HEK293 (cell line): Measurements from ENCODE around the gene MAST2.

Experiments used
- CTCF ChIA-PET: fragments of 350-600 bp; formaldehyde crosslinking; extraction: SDS; loops from one replicate; lab custom pipeline; 2021; ENCODE audit warnings: antibody characterized with exemption; lab: Yijun Ruan, JAX
- POLR2A ChIA-PET: fragments of 300-600 bp; formaldehyde crosslinking; extraction: SDS; loops from one replicate; lab custom pipeline; 2020; ENCODE audit warnings: antibody characterized with exemption, inconsistent platforms; lab: Yijun Ruan, JAX
- H3K27ac ChIP-seq: fragments of 200-500 bp; sonication (Bioruptor generic); 2 replicates; pipeline ENCODE4 v1.5.1; 2014; ENCODE audit warnings: low read depth, low read length, control low read depth, inconsistent platforms; ENCODE audit errors: extremely low read depth
- H3K36me3 ChIP-seq, 2 experiments: fragments of 200-500 bp in 1 of 2; sonication (Bioruptor generic) in 1 of 2; 1 replicate in 1 of 2; 2 replicates in 1 of 2; pipeline ENCODE4 v1.5.1; 2014 to 2017; ENCODE audit warnings: inconsistent platforms in 2 of 2, low read length in 2 of 2; ENCODE audit not compliant: control insufficient read depth in 2 of 2, insufficient read depth in 1 of 2
- H3K4me1 ChIP-seq: fragments of 200-500 bp; sonication (Bioruptor generic); 2 replicates; pipeline ENCODE4 v1.5.1; 2014; ENCODE audit warnings: mild to moderate bottlenecking, low read length, inconsistent platforms; ENCODE audit not compliant: control insufficient read depth, insufficient read depth
- H3K4me3 ChIP-seq: 2 replicates; pipeline ENCODE4 v1.5.1; 2011; ENCODE audit warnings: low read depth, mild to moderate bottlenecking, control low read depth, low read length, moderate library complexity
- H3K9me3 ChIP-seq: fragments of 200-500 bp; sonication (Bioruptor generic); 2 replicates; pipeline ENCODE4 v1.5.1; 2014; ENCODE audit warnings: low read depth, low read length, inconsistent platforms; ENCODE audit not compliant: control insufficient read depth, insufficient read depth
- CTCF ChIP-seq: fragments of 450-650 bp; formaldehyde crosslinking; IDR thresholded peaks from 2 replicates; pipeline ENCODE4 v1.5.1; 2016; ENCODE audit warnings: missing biosample characterization, missing genetic modification characterization
- FEZF1 ChIP-seq: fragments of 450-650 bp; formaldehyde crosslinking; IDR thresholded peaks from 2 replicates; pipeline ENCODE4 v1.5.1; 2016; ENCODE audit warnings: missing biosample characterization, missing genetic modification characterization
- HOXA7 ChIP-seq: sonication (generic); formaldehyde crosslinking; IDR thresholded peaks from 2 replicates; pipeline ENCODE4 v1.8.1; 2022; ENCODE audit warnings: missing genetic modification reagents, borderline replicate concordance
- MEIS1 ChIP-seq: sonication (generic); formaldehyde crosslinking; IDR thresholded peaks from 2 replicates; pipeline ENCODE4 v1.8.1; 2022; ENCODE audit warnings: missing genetic modification reagents, mild to moderate bottlenecking, borderline replicate concordance
- PBX3 ChIP-seq: sonication (generic); formaldehyde crosslinking; IDR thresholded peaks from 2 replicates; pipeline ENCODE4 v1.8.1; 2022; ENCODE audit warnings: mild to moderate bottlenecking, moderate library complexity, missing genetic modification reagents
- REPIN1 ChIP-seq: fragments of 450-650 bp; formaldehyde crosslinking; IDR thresholded peaks from 2 replicates; pipeline ENCODE4 v1.5.1; 2017; ENCODE audit warnings: missing biosample characterization, missing genetic modification characterization, low read depth
- TCF7L2 ChIP-seq: IDR thresholded peaks from 2 replicates; pipeline ENCODE4 v1.6.1; 2011; ENCODE audit warnings: low read depth, mild to moderate bottlenecking, inconsistent platforms, low read length, moderate library complexity, borderline replicate concordance
- TSHZ1 ChIP-seq: fragments of 450-650 bp; formaldehyde crosslinking; IDR thresholded peaks from 2 replicates; pipeline ENCODE4 v1.5.1; 2016; ENCODE audit warnings: missing biosample characterization, missing genetic modification characterization, borderline replicate concordance
- ZBTB21 ChIP-seq: fragments of 450-650 bp; formaldehyde crosslinking; IDR thresholded peaks from 2 replicates; pipeline ENCODE4 v1.5.1; 2017; ENCODE audit warnings: missing biosample characterization, missing genetic modification characterization
- ZNF121 ChIP-seq: fragments of 450-650 bp; formaldehyde crosslinking; IDR thresholded peaks from 2 replicates; pipeline ENCODE4 v1.5.1; 2016; ENCODE audit warnings: missing biosample characterization, missing genetic modification characterization
- ZNF169 ChIP-seq: fragments of 450-650 bp; formaldehyde crosslinking; IDR thresholded peaks from 2 replicates; pipeline ENCODE4 v1.5.1; 2016; ENCODE audit warnings: missing biosample characterization, missing genetic modification characterization
- ZNF2 ChIP-seq: fragments of 450-650 bp; formaldehyde crosslinking; IDR thresholded peaks from 2 replicates; pipeline ENCODE4 v1.5.1; 2016; ENCODE audit warnings: missing biosample characterization, missing genetic modification characterization
- ZNF24 ChIP-seq: fragments of 450-650 bp; formaldehyde crosslinking; IDR thresholded peaks from 2 replicates; pipeline ENCODE4 v1.5.1; 2016; ENCODE audit warnings: missing biosample characterization, missing genetic modification characterization
- ZNF248 ChIP-seq: fragments of 450-650 bp; formaldehyde crosslinking; IDR thresholded peaks from 2 replicates; pipeline ENCODE4 v1.5.1; 2017; ENCODE audit warnings: missing biosample characterization, missing genetic modification characterization
- ZNF366 ChIP-seq: fragments of 450-650 bp; formaldehyde crosslinking; conservative IDR thresholded peaks from 2 replicates; pipeline ENCODE4 v1.5.1; 2016; ENCODE audit warnings: missing biosample characterization, missing genetic modification characterization
- ZNF416 ChIP-seq: fragments of 450-650 bp; formaldehyde crosslinking; IDR thresholded peaks from 2 replicates; pipeline ENCODE4 v1.5.1; 2016; ENCODE audit warnings: missing biosample characterization, missing genetic modification characterization
- ZNF449 ChIP-seq: fragments of 450-650 bp; formaldehyde crosslinking; IDR thresholded peaks from 2 replicates; pipeline ENCODE4 v1.5.1; 2017; ENCODE audit warnings: missing biosample characterization, mild to moderate bottlenecking, missing genetic modification characterization, moderate library complexity
- ZNF555 ChIP-seq: fragments of 450-650 bp; formaldehyde crosslinking; conservative IDR thresholded peaks from 2 replicates; pipeline ENCODE4 v1.5.1; 2017; ENCODE audit warnings: missing biosample characterization, mild to moderate bottlenecking, missing genetic modification characterization, inconsistent platforms
- ZNF623 ChIP-seq: fragments of 450-650 bp; formaldehyde crosslinking; IDR thresholded peaks from 2 replicates; pipeline ENCODE4 v1.5.1; 2016; ENCODE audit warnings: missing biosample characterization, missing genetic modification characterization

MAST2 gene

GRCh38 chr1:45908611-45909140 lies 105.3 kb downstream of the MAST2 start:
- TF ChIP-seq FEZF1 (tag by site-specific recombination), result no peak
- no peak for TF ChIP-seq ZNF449
- no peak for TF ChIP-seq ZNF416 (tag by site-specific recombination)
- no peak for TF ChIP-seq ZNF169 (tag by site-specific recombination)
- no peak for TF ChIP-seq ZNF248 (tag by site-specific recombination)
- no peak for TF ChIP-seq PBX3 (CRISPR knock-in tag)
- no peak for TF ChIP-seq ZNF24 (tag by site-specific recombination)
- no peak for TF ChIP-seq ZNF366
- TF ChIP-seq CTCF (tag by site-specific recombination), result no peak
- no peak for TF ChIP-seq ZNF2
- no peak for TF ChIP-seq MEIS1
- TF ChIP-seq ZNF623 (tag by site-specific recombination), result no peak
- no peak for TF ChIP-seq ZNF555 (tag by site-specific recombination)
- no peak for TF ChIP-seq ZNF121 (tag by site-specific recombination)
- no peak overlapping the region for H3K27ac ChIP-seq
- H3K4me1 ChIP-seq, result no peaks in the 10 kb centered on the region
- H3K4me3 ChIP-seq, result no peak overlapping the region
- no peaks in the 10 kb centered on the region for H3K36me3 ChIP-seq
- H3K9me3 ChIP-seq, result no peaks in the 10 kb centered on the region
- ChIA-PET CTCF (no interaction called here), POLR2A (no interaction called here)

GRCh38 chr1:45911634-45912033 lies 108.2 kb downstream of the MAST2 start:
- Histone ChIP-seq H3K27ac (no peak overlapping the region), H3K4me1 (no peaks in the 10 kb centered on the region), H3K4me3 (no peak overlapping the region), H3K9me3 (no peaks in the 10 kb centered on the region), H3K36me3 (no peaks in the 10 kb centered on the region)
- POLR2A ChIA-PET, result no interaction called here
- peak; percentile 61; the same call in 1 of the 2 replicates for TF ChIP-seq REPIN1 (tag by site-specific recombination)
- TF ChIP-seq ZNF555 (tag by site-specific recombination), result no peak
- CTCF ChIA-PET, result no interaction called here

- H3K36me3 ChIP-seq, result no peaks in the 10 kb centered on the region
- H3K4me1 ChIP-seq, result no peaks in the 10 kb centered on the region
- no peak overlapping the region for H3K27ac ChIP-seq
- ChIA-PET POLR2A (no interaction called here), CTCF (interaction anchor here (0.6 to 1.1 kb wide), 2 partner anchors 9 to 321 kb away, joined by 3 to 4 read pairs; no protein-coding TSS in a partner anchor)
- no peaks in the 10 kb centered on the region for H3K9me3 ChIP-seq
- H3K4me3 ChIP-seq, result no peak overlapping the region
- TF ChIP-seq TSHZ1 (peak; percentile 50; the same call in 1 of the 2 replicates), ZBTB21 (no peak), HOXA7 (CRISPR knock-in tag) (no peak), TCF7L2 (no peak)
These were observed 109.8 kb downstream of the MAST2 start for GRCh38 chr1:45913183-45913683.
